Measurements from ENCODE around the gene ERC2.

The ERC2 gene

GRCh38 chr3:55538158-55538557 is 930.1 kb downstream of the ERC2 start:
- intact Hi-C loops (cut with DNase I), result no loop called here
- DNase-seq, result no peak

- no peak for DNase-seq
- intact Hi-C loops (cut with DNase I), result no loop called here
Observed at GRCh38 chr3:55537563-55537962, 930.7 kb downstream of the ERC2 start.

GRCh38 chr3:55537129-55537528 is 931.1 kb downstream of the ERC2 start:
- no peak for DNase-seq
- intact Hi-C loops (cut with DNase I), result no loop called here

GRCh38 chr3:55534876-55535275 is 933.4 kb downstream of the ERC2 start:
- intact Hi-C loops (cut with DNase I), result no loop called here
- no peak for DNase-seq

GRCh38 chr3:55532806-55533205 is 935.5 kb downstream of the ERC2 start:
- DNase-seq, result no peak
- intact Hi-C loops (cut with DNase I), result no loop called here

GRCh38 chr3:55531321-55531720 is 936.9 kb downstream of the ERC2 start:
- intact Hi-C loops (cut with DNase I), result no loop called here
- no peak for DNase-seq

GRCh38 chr3:55527361-55527760 is 940.9 kb downstream of the ERC2 start:
- intact Hi-C loops (cut with DNase I), result no loop called here

GRCh38 chr3:55526332-55527030 is 941.8 kb downstream of the ERC2 start:
- DNase-seq, result no peak
- intact Hi-C loops (cut with DNase I), result no loop called here

More at GRCh38 chr3:55527361-55527760, 940.9 kb downstream of the ERC2 start:
- DNase-seq, result no peak

- DNase-seq, result no peak
Observed at GRCh38 chr3:55525436-55525835, 942.8 kb downstream of the ERC2 start.

GRCh38 chr3:55524565-55525244 is 943.6 kb downstream of the ERC2 start:
- DNase-seq, result no peak

More at GRCh38 chr3:55525436-55525835, 942.8 kb downstream of the ERC2 start:
- intact Hi-C loops (cut with DNase I), result no loop called here

GRCh38 chr3:55523471-55523870 is 944.8 kb downstream of the ERC2 start:
- intact Hi-C loops (cut with DNase I), result no loop called here
- DNase-seq, result no peak

More at GRCh38 chr3:55524565-55525244, 943.6 kb downstream of the ERC2 start:
- intact Hi-C loops (cut with DNase I), result no loop called here

- intact Hi-C loops (cut with DNase I), result no loop called here
- DNase-seq, result no peak
Observed at GRCh38 chr3:55521738-55522421, 946.4 kb downstream of the ERC2 start.

- DNase-seq, result no peak
- intact Hi-C loops (cut with DNase I), result no loop called here
Observed at GRCh38 chr3:55521064-55521737, 947.1 kb downstream of the ERC2 start.

GRCh38 chr3:55519019-55519418 is 949.2 kb downstream of the ERC2 start:
- no peak for DNase-seq
- intact Hi-C loops (cut with DNase I), result no loop called here

GRCh38 chr3:55518451-55518850 is 949.8 kb downstream of the ERC2 start:
- intact Hi-C loops (cut with DNase I), result no loop called here

GRCh38 chr3:55516392-55517030 is 951.8 kb downstream of the ERC2 start:
- no peak for DNase-seq
- intact Hi-C loops (cut with DNase I), result no loop called here

More at GRCh38 chr3:55518451-55518850, 949.8 kb downstream of the ERC2 start:
- no peak for DNase-seq

GRCh38 chr3:55515550-55516246 is 952.6 kb downstream of the ERC2 start:
- intact Hi-C loops (cut with DNase I), result no loop called here
- DNase-seq, result no peak

GRCh38 chr3:55514962-55515361 is 953.3 kb downstream of the ERC2 start:
- intact Hi-C loops (cut with DNase I), result no loop called here
- no peak for DNase-seq

All from head of caudate nucleus (tissue), 42 donors.